NCI-H1105 (cell line): ENCODE data around the gene ACACB.

ENCODE experiments used
- DNase-seq: peaks from one replicate; lab custom pipeline; 2025; lab: John Stamatoyannopoulos, UW

ACACB gene

GRCh38 chr12:109219938-109220337 lies 103.6 kb downstream of the ACACB start:
- no peak for DNase-seq

GRCh38 chr12:109221277-109221931 lies 105.0 kb downstream of the ACACB start:
- DNase-seq = no peak

GRCh38 chr12:109222062-109222461 lies 105.7 kb downstream of the ACACB start:
- no peak for DNase-seq

- DNase-seq = no peak
Measured at GRCh38 chr12:109222496-109222895, 106.1 kb downstream of the ACACB start.

GRCh38 chr12:109223211-109223610 lies 106.8 kb downstream of the ACACB start:
- DNase-seq = no peak

- no peak for DNase-seq
Measured at GRCh38 chr12:109223868-109224267, 107.5 kb downstream of the ACACB start.

- no peak for DNase-seq
Measured at GRCh38 chr12:109228664-109229063, 112.3 kb downstream of the ACACB start.

- no peak for DNase-seq
Measured at GRCh38 chr12:109230193-109230592, 113.8 kb downstream of the ACACB start.

GRCh38 chr12:109232731-109233130 lies 116.3 kb downstream of the ACACB start:
- DNase-seq = no peak

- no peak for DNase-seq
Measured at GRCh38 chr12:109234012-109234411, 117.6 kb downstream of the ACACB start.

- DNase-seq = no peak
Measured at GRCh38 chr12:109236257-109236656, 119.9 kb downstream of the ACACB start.

GRCh38 chr12:109239179-109239578 lies 122.8 kb downstream of the ACACB start:
- no peak for DNase-seq

GRCh38 chr12:109239691-109240090 lies 123.3 kb downstream of the ACACB start:
- no peak for DNase-seq

GRCh38 chr12:109240365-109240764 lies 124.0 kb downstream of the ACACB start:
- DNase-seq = no peak

- DNase-seq = no peak
Measured at GRCh38 chr12:109241936-109242335, 125.5 kb downstream of the ACACB start.

GRCh38 chr12:109244073-109244472 lies 127.7 kb downstream of the ACACB start:
- no peak for DNase-seq

- no peak for DNase-seq
Measured at GRCh38 chr12:109246221-109246620, 129.8 kb downstream of the ACACB start.

GRCh38 chr12:109247831-109248654 lies 131.7 kb downstream of the ACACB start:
- DNase-seq = no peak

- DNase-seq = no peak
Measured at GRCh38 chr12:109250523-109250922, 134.1 kb downstream of the ACACB start.

- no peak for DNase-seq
Measured at GRCh38 chr12:109252799-109253198, 136.4 kb downstream of the ACACB start.

GRCh38 chr12:109253913-109254544 lies 137.6 kb downstream of the ACACB start:
- DNase-seq = no peak

GRCh38 chr12:109255377-109255776 lies 139.0 kb downstream of the ACACB start:
- no peak for DNase-seq

GRCh38 chr12:109256011-109256410 lies 139.6 kb downstream of the ACACB start:
- no peak for DNase-seq
